H54 (cell line): ENCODE data around the gene SLC25A46.
"Not testable (repeated sequence)": the region's sequence is repeated elsewhere in the genome, so short reads cannot be mapped to it uniquely, and the experiment has no call there.

ENCODE experiments used
- DNase-seq: peaks from one replicate; pipeline ENCODE4 v3.0.0; 2011; ENCODE audit warnings: low spot score, mixed read lengths; ENCODE audit not compliant: insufficient read length
- FAIRE-seq: peaks from 3 replicates; lab custom pipeline; 2011; peaks lifted over from hg19 to GRCh38; lab: Jason Lieb, UNC
- POLR2A ChIP-seq: IDR thresholded peaks from 2 replicates; pipeline ENCODE4 v1.6.1; 2011; ENCODE audit warnings: low read depth, mild to moderate bottlenecking, low read length

Gene SLC25A46

GRCh38 chr5:110785356-110785755 lies 46.5 kb downstream of the SLC25A46 start:
- TF ChIP-seq POLR2A: no peak
- DNase-seq (no peak), FAIRE-seq (no peak)

- DNase-seq, FAIRE-seq: not testable (repeated sequence)
Observed at GRCh38 chr5:110788006-110788405, 49.2 kb downstream of the SLC25A46 start.

GRCh38 chr5:110790673-110791072 lies 51.9 kb downstream of the SLC25A46 start:
- no peak for FAIRE-seq
- TF ChIP-seq POLR2A: no peak
- no peak for DNase-seq

- FAIRE-seq (no peak), DNase-seq (no peak)
- no peak for TF ChIP-seq POLR2A
Observed at GRCh38 chr5:110802998-110803397, 64.2 kb downstream of the SLC25A46 start.

GRCh38 chr5:110803467-110804326 lies 64.9 kb downstream of the SLC25A46 start:
- DNase-seq: no peak
- FAIRE-seq: no peak
- no peak for TF ChIP-seq POLR2A

GRCh38 chr5:110807169-110807568 lies 68.4 kb downstream of the SLC25A46 start:
- TF ChIP-seq POLR2A: no peak
- FAIRE-seq: no peak
- DNase-seq: no peak

- TF ChIP-seq POLR2A: no peak
- DNase-seq (no peak), FAIRE-seq (no peak)
Observed at GRCh38 chr5:110809006-110809405, 70.2 kb downstream of the SLC25A46 start.
